HCT116 (cell line): ENCODE measurements around the gene PTBP1. TPM values are rescaled to one million over a fixed set of nuclear protein-coding genes. Genes with fewer than 3 reads are reported as not detected.

ENCODE experiments used
- ATAC-seq: fragments of 200-7000 bp; cut with Tn5 transposase; 2 replicates; pipeline ENCODE4 v1.9.1; 2020; ENCODE audit warnings: mild to moderate bottlenecking, moderate library complexity
- BruUV-seq: library from RNA; stranded (reverse); fragments of 400-500 nt; replicated peaks from 2 replicates; lab custom pipeline; 2021; lab: Mats Ljungman, UMichigan
- CTCF ChIA-PET: fragments of 300-600 bp; sonication (Branson Sonifier 250); formaldehyde crosslinking; loops from one replicate; lab custom pipeline; 2021; ENCODE audit warnings: antibody characterized with exemption; lab: Charles Lee
- POLR2A ChIA-PET: fragments of 300-600, 350-600 bp; sonication (Branson Sonifier 250); formaldehyde crosslinking; loops from one replicate; lab custom pipeline; 2021; ENCODE audit warnings: antibody characterized with exemption; lab: Charles Lee
- RAD21 ChIA-PET, 2 experiments: fragments of 300-600 bp; sonication (Branson Sonifier 250); formaldehyde crosslinking; loops; one replicate each; lab custom pipeline; 2023; ENCODE audit warnings: low total read pairs in 2 of 2; ENCODE audit not compliant: uncharacterized antibody in 2 of 2, unreplicated experiment in 2 of 2, low non-redundant PET in 1 of 2; lab: Charles Lee
- DNase-seq: peaks from one replicate; pipeline ENCODE4 v3.0.0-alpha.2; 2010; ENCODE audit warnings: low read depth, low spot score
- H2AFZ ChIP-seq: fragments of 200-600 bp; shearing (Covaris generic), sonication (generic); 2 replicates; pipeline ENCODE4 v1.6.1; 2017; ENCODE audit warnings: low read depth, mixed run types, mixed read lengths, antibody characterized with exemption, low read length; ENCODE audit not compliant: poor library complexity, severe bottlenecking
- H3K27ac ChIP-seq: 2 replicates; pipeline ENCODE4 v1.5.1; 2012; ENCODE audit warnings: low read depth, low read length
- H3K27me3 ChIP-seq: fragments of 200-600 bp; sonication (generic); 2 replicates; pipeline ENCODE4 v1.6.1; 2016; ENCODE audit warnings: mixed run types, low read length, mixed read lengths; ENCODE audit not compliant: insufficient read depth
- H3K36me3 ChIP-seq, 2 experiments: fragments of 200-500 bp in 1 of 2; fragments of 200-600 bp in 1 of 2; sonication (Bioruptor generic) in 1 of 2; sonication (generic) in 1 of 2; 2 replicates each; pipeline versions ENCODE4 v1.5.1 to v1.6.1; 2014 to 2016; ENCODE audit warnings: low read length in 2 of 2, inconsistent platforms in 1 of 2, mixed read lengths in 1 of 2, mixed run types in 1 of 2; ENCODE audit not compliant: insufficient read depth in 2 of 2, control insufficient read depth in 1 of 2
- H3K4me1 ChIP-seq, 2 experiments: fragments of 200-600 bp in 1 of 2; sonication (generic) in 1 of 2; 2 replicates each; pipeline versions ENCODE4 v1.5.1 to v1.6.1; 2012 to 2017; ENCODE audit warnings: low read length in 2 of 2, inconsistent platforms in 1 of 2, mild to moderate bottlenecking in 1 of 2, mixed read lengths in 1 of 2, mixed run types in 1 of 2, moderate library complexity in 1 of 2; ENCODE audit not compliant: insufficient read depth in 2 of 2, control insufficient read depth in 1 of 2
- H3K4me2 ChIP-seq: fragments of 200-600 bp; sonication (generic); 2 replicates; pipeline ENCODE4 v1.6.1; 2017; ENCODE audit warnings: mixed run types, low read length, mixed read lengths
- H3K4me3 ChIP-seq, 2 experiments: fragments of 200-600 bp in 1 of 2; sonication (generic) in 1 of 2; replicated peaks in 1 of 2; 2 replicates each; pipeline ENCODE4 v1.5.1; 2011 to 2016; ENCODE audit warnings: low read length in 2 of 2, control low read depth in 1 of 2, low read depth in 1 of 2, mild to moderate bottlenecking in 1 of 2, mixed read lengths in 1 of 2, mixed run types in 1 of 2
- H3K79me2 ChIP-seq: fragments of 200-600 bp; sonication (generic); 2 replicates; pipeline ENCODE4 v1.6.1; 2017; ENCODE audit warnings: mild to moderate bottlenecking, mixed run types, low read length, moderate library complexity, mixed read lengths; ENCODE audit not compliant: insufficient read depth
- H3K9ac ChIP-seq: fragments of 200-600 bp; sonication (generic); 2 replicates; pipeline ENCODE4 v1.6.1; 2016; ENCODE audit warnings: low read length, mixed read lengths
- H3K9me2 ChIP-seq: fragments of 200-600 bp; sonication (generic), shearing (Covaris generic); 2 replicates; pipeline ENCODE4 v1.6.1; 2017; ENCODE audit warnings: mixed run types, mild to moderate bottlenecking, moderate library complexity; ENCODE audit not compliant: insufficient read depth
- H3K9me3 ChIP-seq, 2 experiments: fragments of 200-500 bp in 1 of 2; fragments of 200-600 bp in 1 of 2; sonication (Bioruptor generic) in 1 of 2; sonication (generic) in 1 of 2; 2 replicates each; pipeline ENCODE4 v1.6.1; 2014 to 2017; ENCODE audit warnings: low read length in 2 of 2, mixed read lengths in 2 of 2, inconsistent platforms in 1 of 2, low read depth in 1 of 2, mild to moderate bottlenecking in 1 of 2, mixed run types in 1 of 2, moderate library complexity in 1 of 2; ENCODE audit not compliant: control insufficient read depth in 1 of 2, insufficient read depth in 1 of 2
- H4K20me1 ChIP-seq: fragments of 200-600 bp; sonication (generic), shearing (Covaris generic); 2 replicates; pipeline ENCODE4 v1.6.1; 2017; ENCODE audit warnings: mixed run types, mild to moderate bottlenecking, moderate library complexity; ENCODE audit not compliant: insufficient read depth
- CEBPB ChIP-seq: IDR thresholded peaks from 2 replicates; pipeline ENCODE4 v1.6.1; 2012; ENCODE audit warnings: low read depth
- ELF1 ChIP-seq: IDR thresholded peaks from 2 replicates; pipeline ENCODE4 v1.6.1; 2012; ENCODE audit warnings: low read depth, borderline replicate concordance
- EZH2phosphoT487 ChIP-seq: fragments of 200-600 bp; IDR thresholded peaks from 2 replicates; pipeline ENCODE4 v1.6.1; 2018; ENCODE audit warnings: antibody characterized with exemption, borderline replicate concordance
- FOSL1 ChIP-seq: IDR thresholded peaks from 2 replicates; pipeline ENCODE4 v1.6.1; 2012; ENCODE audit warnings: low read depth
- JUND ChIP-seq: IDR thresholded peaks from 2 replicates; pipeline ENCODE4 v1.6.1; 2012
- SIN3A ChIP-seq: IDR thresholded peaks from 2 replicates; pipeline ENCODE4 v1.6.1; 2012; ENCODE audit warnings: low read depth
- SP1 ChIP-seq: IDR thresholded peaks from 2 replicates; pipeline ENCODE4 v1.6.1; 2012; ENCODE audit warnings: low read depth
- TCF7L2 ChIP-seq: IDR thresholded peaks from 2 replicates; pipeline ENCODE4 v1.7.0; 2011; ENCODE audit warnings: borderline replicate concordance, inconsistent platforms; ENCODE audit not compliant: insufficient read depth, insufficient read length; ENCODE audit errors: extremely low read depth
- ZFX ChIP-seq: fragments of 450-650 bp; IDR thresholded peaks from 2 replicates; pipeline ENCODE4 v1.6.1; 2017
- ZNF274 ChIP-seq: fragments of 200-500 bp; sonication (Bioruptor generic); IDR thresholded peaks from 2 replicates; pipeline ENCODE4 v1.6.1; 2014; ENCODE audit warnings: mild to moderate bottlenecking, low read depth, low read length, inconsistent platforms
- intact Hi-C: fragments of 100-400 bp; cut with micrococcal nuclease; formaldehyde crosslinking; loops from 2 replicates; pipeline ENCODE4 v1.10.0; 2022
- total RNA-seq: library from RNA; stranded (reverse); gene quantifications from one replicate; pipeline ENCODE4 v1.2.1, GENCODE V29; 2021; ENCODE audit not compliant: unreplicated experiment
- TF ChIP-seq, protein P1 (sequence below), 3 experiments: fragments of 200-600 bp in 1 of 3; sonication (generic) in 1 of 3; IDR thresholded peaks in 2 of 3; conservative IDR thresholded peaks in 1 of 3; 2 replicates each; pipeline ENCODE4 v1.5.1; 2012 to 2017; ENCODE audit warnings: low read depth in 2 of 3, low read length in 2 of 3, antibody characterized with exemption in 1 of 3, borderline replicate concordance in 1 of 3, control low read depth in 1 of 3, mild to moderate bottlenecking in 1 of 3, mixed read lengths in 1 of 3, mixed run types in 1 of 3, moderate library complexity in 1 of 3; ENCODE audit not compliant: insufficient read depth in 1 of 3
- TF ChIP-seq, protein P2 (sequence below): IDR thresholded peaks from 2 replicates; pipeline ENCODE4 v1.6.1; 2012
- TF ChIP-seq, protein P3 (sequence below): IDR thresholded peaks from 2 replicates; pipeline ENCODE4 v1.6.1; 2012; ENCODE audit warnings: low read depth

PTBP1 gene
- total RNA-seq, 1 experiment from 2014 or later = 676 TPM

GRCh38 chr19:789701-790060 lies 7.6 kb upstream of the PTBP1 start (continued):
- TF ChIP-seq, protein P1, sequence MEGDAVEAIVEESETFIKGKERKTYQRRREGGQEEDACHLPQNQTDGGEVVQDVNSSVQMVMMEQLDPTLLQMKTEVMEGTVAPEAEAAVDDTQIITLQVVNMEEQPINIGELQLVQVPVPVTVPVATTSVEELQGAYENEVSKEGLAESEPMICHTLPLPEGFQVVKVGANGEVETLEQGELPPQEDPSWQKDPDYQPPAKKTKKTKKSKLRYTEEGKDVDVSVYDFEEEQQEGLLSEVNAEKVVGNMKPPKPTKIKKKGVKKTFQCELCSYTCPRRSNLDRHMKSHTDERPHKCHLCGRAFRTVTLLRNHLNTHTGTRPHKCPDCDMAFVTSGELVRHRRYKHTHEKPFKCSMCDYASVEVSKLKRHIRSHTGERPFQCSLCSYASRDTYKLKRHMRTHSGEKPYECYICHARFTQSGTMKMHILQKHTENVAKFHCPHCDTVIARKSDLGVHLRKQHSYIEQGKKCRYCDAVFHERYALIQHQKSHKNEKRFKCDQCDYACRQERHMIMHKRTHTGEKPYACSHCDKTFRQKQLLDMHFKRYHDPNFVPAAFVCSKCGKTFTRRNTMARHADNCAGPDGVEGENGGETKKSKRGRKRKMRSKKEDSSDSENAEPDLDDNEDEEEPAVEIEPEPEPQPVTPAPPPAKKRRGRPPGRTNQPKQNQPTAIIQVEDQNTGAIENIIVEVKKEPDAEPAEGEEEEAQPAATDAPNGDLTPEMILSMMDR (IDR thresholded peaks at IDR 0.05 in 2 of 3, conservative IDR thresholded peaks at IDR 0.05 in 1 of 3; ENCODE audit: borderline replicate concordance in 1 of 3, insufficient read depth in 1 of 3, low read depth in 2 of 3, low read length in 2 of 3) = no peak

- ATAC-seq (no peak), DNase-seq (no peak)
- H3K9ac ChIP-seq = no peak overlapping the region
- H2AFZ ChIP-seq = no peak overlapping the region
- H3K4me1 ChIP-seq = peaks cover 0 to 1% of the 10 kb centered on the region in 2 experiments; a peak in 1 of 4 replicates
- H3K4me3 ChIP-seq = no peak overlapping the region
- BruUV-seq = no TSS peak
- H3K9me3 ChIP-seq = no peaks in the 10 kb centered on the region
- CTCF ChIA-PET = no interaction called here
- H3K27ac ChIP-seq = no peak overlapping the region
- no peaks in the 10 kb centered on the region for H3K79me2 ChIP-seq
- RAD21 ChIA-PET = no interaction called here
- TF ChIP-seq SP1 = no peak
- TF ChIP-seq FOSL1 = no peak
- TF ChIP-seq EZH2phosphoT487 = no peak
- TF ChIP-seq ZNF274 = no peak
- TF ChIP-seq ELF1 = no peak
- no peak for TF ChIP-seq TCF7L2
- no peak for TF ChIP-seq ZFX
- no peak for TF ChIP-seq JUND
- TF ChIP-seq, protein P2, sequence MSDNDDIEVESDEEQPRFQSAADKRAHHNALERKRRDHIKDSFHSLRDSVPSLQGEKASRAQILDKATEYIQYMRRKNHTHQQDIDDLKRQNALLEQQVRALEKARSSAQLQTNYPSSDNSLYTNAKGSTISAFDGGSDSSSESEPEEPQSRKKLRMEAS = no peak
- no peak for TF ChIP-seq CEBPB
- TF ChIP-seq, protein P3, sequence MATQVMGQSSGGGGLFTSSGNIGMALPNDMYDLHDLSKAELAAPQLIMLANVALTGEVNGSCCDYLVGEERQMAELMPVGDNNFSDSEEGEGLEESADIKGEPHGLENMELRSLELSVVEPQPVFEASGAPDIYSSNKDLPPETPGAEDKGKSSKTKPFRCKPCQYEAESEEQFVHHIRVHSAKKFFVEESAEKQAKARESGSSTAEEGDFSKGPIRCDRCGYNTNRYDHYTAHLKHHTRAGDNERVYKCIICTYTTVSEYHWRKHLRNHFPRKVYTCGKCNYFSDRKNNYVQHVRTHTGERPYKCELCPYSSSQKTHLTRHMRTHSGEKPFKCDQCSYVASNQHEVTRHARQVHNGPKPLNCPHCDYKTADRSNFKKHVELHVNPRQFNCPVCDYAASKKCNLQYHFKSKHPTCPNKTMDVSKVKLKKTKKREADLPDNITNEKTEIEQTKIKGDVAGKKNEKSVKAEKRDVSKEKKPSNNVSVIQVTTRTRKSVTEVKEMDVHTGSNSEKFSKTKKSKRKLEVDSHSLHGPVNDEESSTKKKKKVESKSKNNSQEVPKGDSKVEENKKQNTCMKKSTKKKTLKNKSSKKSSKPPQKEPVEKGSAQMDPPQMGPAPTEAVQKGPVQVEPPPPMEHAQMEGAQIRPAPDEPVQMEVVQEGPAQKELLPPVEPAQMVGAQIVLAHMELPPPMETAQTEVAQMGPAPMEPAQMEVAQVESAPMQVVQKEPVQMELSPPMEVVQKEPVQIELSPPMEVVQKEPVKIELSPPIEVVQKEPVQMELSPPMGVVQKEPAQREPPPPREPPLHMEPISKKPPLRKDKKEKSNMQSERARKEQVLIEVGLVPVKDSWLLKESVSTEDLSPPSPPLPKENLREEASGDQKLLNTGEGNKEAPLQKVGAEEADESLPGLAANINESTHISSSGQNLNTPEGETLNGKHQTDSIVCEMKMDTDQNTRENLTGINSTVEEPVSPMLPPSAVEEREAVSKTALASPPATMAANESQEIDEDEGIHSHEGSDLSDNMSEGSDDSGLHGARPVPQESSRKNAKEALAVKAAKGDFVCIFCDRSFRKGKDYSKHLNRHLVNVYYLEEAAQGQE = no peak
- TF ChIP-seq SIN3A = no peak
- H3K36me3 ChIP-seq = no peaks in the 10 kb centered on the region
- POLR2A ChIA-PET = no interaction called here
- intact Hi-C loops = loop anchor here (10.0 kb wide), 1 partner anchor 454 kb away; the partner anchor contains the start of genes ATP5F1D and MIDN
- no peaks in the 10 kb centered on the region for H3K9me2 ChIP-seq
- H4K20me1 ChIP-seq = no peaks in the 10 kb centered on the region
- no peak overlapping the region for H3K4me2 ChIP-seq
- H3K27me3 ChIP-seq = no peaks in the 10 kb centered on the region
Observed at GRCh38 chr19:791007-791566, 6.2 kb upstream of the PTBP1 start.
